ACC112 (cell line): Measurements from ENCODE around the gene UBA7.

Source experiments
- H2AFZ ChIP-seq: fragments of 200-600 bp; sonication (generic); one replicate; pipeline ENCODE4 v1.6.0; 2017; ENCODE audit warnings: antibody characterized with exemption, low read length; ENCODE audit not compliant: unreplicated experiment
- H3K27ac ChIP-seq: fragments of 200-600 bp; sonication (generic); 2 replicates; pipeline ENCODE4 v1.5.1; 2014; ENCODE audit warnings: low read depth, mild to moderate bottlenecking, antibody characterized with exemption, low read length, moderate library complexity
- H3K27me3 ChIP-seq: fragments of 200-600 bp; sonication (generic); 2 replicates; pipeline ENCODE4 v1.6.1; 2014; ENCODE audit warnings: mild to moderate bottlenecking, antibody characterized with exemption, low read length, moderate library complexity, mixed read lengths; ENCODE audit not compliant: insufficient read depth
- H3K36me3 ChIP-seq: fragments of 200-600 bp; sonication (generic); 2 replicates; pipeline ENCODE4 v1.6.1; 2016; ENCODE audit warnings: mild to moderate bottlenecking, antibody characterized with exemption, low read length, moderate library complexity, mixed read lengths; ENCODE audit not compliant: insufficient read depth
- H3K4me1 ChIP-seq: fragments of 200-600 bp; sonication (generic); one replicate; pipeline ENCODE4 v1.6.1; 2016; ENCODE audit warnings: low read length, mixed read lengths; ENCODE audit not compliant: insufficient read depth, unreplicated experiment, control insufficient read depth
- H3K4me3 ChIP-seq: fragments of 200-600 bp; sonication (generic); 2 replicates; pipeline ENCODE4 v1.5.1; 2014; ENCODE audit warnings: mild to moderate bottlenecking, low read depth, low read length
- H3K79me2 ChIP-seq: fragments of 200-600 bp; sonication (generic); one replicate; pipeline ENCODE4 v1.6.0; 2016; ENCODE audit warnings: low read length; ENCODE audit not compliant: control insufficient read depth, unreplicated experiment, insufficient read depth

UBA7 gene

GRCh38 chr3:49793486-49794085 lies 20.2 kb downstream of the UBA7 start:
- Histone ChIP-seq H3K4me3 (no peak overlapping the region), H3K27ac (no peak overlapping the region), H3K27me3 (no peaks in the 10 kb centered on the region)

GRCh38 chr3:49792371-49793150 lies 21.2 kb downstream of the UBA7 start:
- no peaks in the 10 kb centered on the region for H3K36me3 ChIP-seq
- H3K27ac ChIP-seq: no peak overlapping the region
- H3K79me2 ChIP-seq: no peaks in the 10 kb centered on the region
- H3K27me3 ChIP-seq: no peaks in the 10 kb centered on the region
- H3K4me3 ChIP-seq: no peak overlapping the region
- H3K4me1 ChIP-seq: no peaks in the 10 kb centered on the region
- no peak overlapping the region for H2AFZ ChIP-seq

More at GRCh38 chr3:49793486-49794085, 20.2 kb downstream of the UBA7 start:
- no peaks in the 10 kb centered on the region for H3K36me3 ChIP-seq
- H3K4me1 ChIP-seq: no peaks in the 10 kb centered on the region
- no peaks in the 10 kb centered on the region for H3K79me2 ChIP-seq
- no peak overlapping the region for H2AFZ ChIP-seq

GRCh38 chr3:49791571-49791970 lies 22.2 kb downstream of the UBA7 start:
- no peak overlapping the region for H3K4me3 ChIP-seq
- H3K27me3 ChIP-seq: no peaks in the 10 kb centered on the region
- H2AFZ ChIP-seq: no peak overlapping the region
- H3K4me1 ChIP-seq: peaks cover 8% of the 10 kb centered on the region
- H3K27ac ChIP-seq: no peak overlapping the region
- no peaks in the 10 kb centered on the region for H3K36me3 ChIP-seq
- no peaks in the 10 kb centered on the region for H3K79me2 ChIP-seq

GRCh38 chr3:49790626-49791411 lies 22.9 kb downstream of the UBA7 start:
- no peak overlapping the region for H2AFZ ChIP-seq
- no peak overlapping the region for H3K27ac ChIP-seq
- no peaks in the 10 kb centered on the region for H3K27me3 ChIP-seq
- no peaks in the 10 kb centered on the region for H3K36me3 ChIP-seq
- no peak overlapping the region for H3K4me3 ChIP-seq
- peaks cover 8% of the 10 kb centered on the region for H3K4me1 ChIP-seq
- H3K79me2 ChIP-seq: peaks cover 4% of the 10 kb centered on the region

DNA sequence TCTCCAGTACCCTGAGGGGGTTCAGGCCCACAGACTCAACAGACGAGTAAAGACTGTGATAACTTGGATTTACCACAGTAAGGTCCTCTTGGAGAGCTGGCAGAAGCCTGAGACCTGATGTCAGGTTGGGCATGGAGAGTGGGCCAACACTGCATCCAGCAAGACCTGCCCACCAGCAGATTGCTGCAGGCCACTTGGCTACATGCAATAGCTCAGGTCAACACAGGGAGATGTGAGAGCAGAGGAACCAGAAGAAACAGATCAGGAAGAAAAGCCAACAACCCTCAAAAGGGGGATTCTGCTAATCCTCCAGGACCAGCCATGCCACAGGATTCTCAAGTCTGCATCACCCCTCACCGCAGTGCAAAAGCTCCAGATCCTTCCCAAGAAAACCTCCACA lies 25.7 kb downstream of the UBA7 start:
- Histone ChIP-seq H3K27me3 (no peaks in the 10 kb centered on the region), H3K79me2 (peaks cover 30% of the 10 kb centered on the region), H2AFZ (no peak overlapping the region), H3K36me3 (no peaks in the 10 kb centered on the region), H3K4me3 (no peak overlapping the region), H3K27ac (no peak overlapping the region), H3K4me1 (peaks cover 11% of the 10 kb centered on the region)

- H3K79me2 ChIP-seq: peaks cover 34% of the 10 kb centered on the region
- peaks cover 11% of the 10 kb centered on the region for H3K4me1 ChIP-seq
- H3K4me3 ChIP-seq: no peak overlapping the region
- H3K27ac ChIP-seq: no peak overlapping the region
- H3K36me3 ChIP-seq: no peaks in the 10 kb centered on the region
- no peaks in the 10 kb centered on the region for H3K27me3 ChIP-seq
- H2AFZ ChIP-seq: no peak overlapping the region
Measured at GRCh38 chr3:49787536-49787935, 26.2 kb downstream of the UBA7 start.

DNA sequence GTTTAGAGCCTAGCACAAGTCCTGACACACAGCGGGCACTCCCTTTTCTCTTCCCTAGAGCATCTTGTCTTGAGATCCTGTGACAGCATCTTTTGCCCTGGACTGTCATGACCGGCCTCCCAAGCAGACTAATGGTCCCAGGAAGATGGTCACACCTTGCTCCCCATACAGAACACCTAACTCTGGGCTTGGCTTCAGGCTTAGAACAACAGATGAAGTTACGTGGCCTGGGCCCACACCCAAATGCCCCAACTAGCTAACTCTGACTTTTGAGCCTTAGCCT lies 26.6 kb downstream of the UBA7 start:
- Histone ChIP-seq H3K4me1 (peaks cover 11% of the 10 kb centered on the region), H3K4me3 (peak overlapping the region; percentile 86), H3K79me2 (peaks cover 38% of the 10 kb centered on the region), H2AFZ (peak overlapping the region; percentile 61), H3K27me3 (no peaks in the 10 kb centered on the region), H3K36me3 (no peaks in the 10 kb centered on the region), H3K27ac (peak overlapping the region; percentile 73)

- H3K79me2 ChIP-seq: peaks cover 41% of the 10 kb centered on the region
- peaks cover 11% of the 10 kb centered on the region for H3K4me1 ChIP-seq
Measured at GRCh38 chr3:49786357-49787181, 27.2 kb downstream of the UBA7 start, which contains the start of gene IP6K1. IP6K1 (minus strand) TSS chr3:49786542; CDS start chr3:49748040, 38,502 bp downstream.

GRCh38 chr3:49785565-49786356 lies 28.0 kb downstream of the UBA7 start:
- Histone ChIP-seq H3K4me1 (peaks cover 11% of the 10 kb centered on the region), H3K27me3 (no peaks in the 10 kb centered on the region), H3K4me3 (peak overlapping the region; percentile 86), H3K79me2 (peaks cover 49% of the 10 kb centered on the region), H2AFZ (peak overlapping the region; percentile 64), H3K36me3 (no peaks in the 10 kb centered on the region), H3K27ac (peak overlapping the region; percentile 65)

More at GRCh38 chr3:49786357-49787181, 27.2 kb downstream of the UBA7 start, which contains the start of gene IP6K1:
- Histone ChIP-seq H3K27me3 (no peaks in the 10 kb centered on the region), H3K36me3 (no peaks in the 10 kb centered on the region), H3K27ac (peak within 1 kb of the TSS; percentile 73), H2AFZ (peak within 1 kb of the TSS; percentile 64), H3K4me3 (peak within 1 kb of the TSS; percentile 86)
